ENCODE data around the gene SLC4A3.

The SLC4A3 gene

GRCh38 chr2:219612577-219613286 lies 14.7 kb upstream of the SLC4A3 start:
- TF ChIP-seq, protein P1, sequence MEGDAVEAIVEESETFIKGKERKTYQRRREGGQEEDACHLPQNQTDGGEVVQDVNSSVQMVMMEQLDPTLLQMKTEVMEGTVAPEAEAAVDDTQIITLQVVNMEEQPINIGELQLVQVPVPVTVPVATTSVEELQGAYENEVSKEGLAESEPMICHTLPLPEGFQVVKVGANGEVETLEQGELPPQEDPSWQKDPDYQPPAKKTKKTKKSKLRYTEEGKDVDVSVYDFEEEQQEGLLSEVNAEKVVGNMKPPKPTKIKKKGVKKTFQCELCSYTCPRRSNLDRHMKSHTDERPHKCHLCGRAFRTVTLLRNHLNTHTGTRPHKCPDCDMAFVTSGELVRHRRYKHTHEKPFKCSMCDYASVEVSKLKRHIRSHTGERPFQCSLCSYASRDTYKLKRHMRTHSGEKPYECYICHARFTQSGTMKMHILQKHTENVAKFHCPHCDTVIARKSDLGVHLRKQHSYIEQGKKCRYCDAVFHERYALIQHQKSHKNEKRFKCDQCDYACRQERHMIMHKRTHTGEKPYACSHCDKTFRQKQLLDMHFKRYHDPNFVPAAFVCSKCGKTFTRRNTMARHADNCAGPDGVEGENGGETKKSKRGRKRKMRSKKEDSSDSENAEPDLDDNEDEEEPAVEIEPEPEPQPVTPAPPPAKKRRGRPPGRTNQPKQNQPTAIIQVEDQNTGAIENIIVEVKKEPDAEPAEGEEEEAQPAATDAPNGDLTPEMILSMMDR (IDR thresholded peaks at IDR 0.05; ENCODE audit: low read depth, low read length, missing control alignments), result no peak
- in situ Hi-C loops (cut with HindIII; ENCODE audit: low sequenced_read_pairs), result no loop called here
- no peak for DNase-seq (ENCODE audit: low read depth)
- no peak overlapping the region for H3K4me3 ChIP-seq (ENCODE audit: low read depth, low read length)

GRCh38 chr2:219613461-219614070 lies 13.9 kb upstream of the SLC4A3 start:
- TF ChIP-seq, protein P1 (IDR thresholded peaks at IDR 0.05; ENCODE audit: low read depth, low read length, missing control alignments), result no peak
- H3K4me3 ChIP-seq (ENCODE audit: low read depth, low read length), result no peak overlapping the region
- in situ Hi-C loops (cut with HindIII; ENCODE audit: low sequenced_read_pairs), result no loop called here
- DNase-seq (ENCODE audit: low read depth), result no peak

DNA sequence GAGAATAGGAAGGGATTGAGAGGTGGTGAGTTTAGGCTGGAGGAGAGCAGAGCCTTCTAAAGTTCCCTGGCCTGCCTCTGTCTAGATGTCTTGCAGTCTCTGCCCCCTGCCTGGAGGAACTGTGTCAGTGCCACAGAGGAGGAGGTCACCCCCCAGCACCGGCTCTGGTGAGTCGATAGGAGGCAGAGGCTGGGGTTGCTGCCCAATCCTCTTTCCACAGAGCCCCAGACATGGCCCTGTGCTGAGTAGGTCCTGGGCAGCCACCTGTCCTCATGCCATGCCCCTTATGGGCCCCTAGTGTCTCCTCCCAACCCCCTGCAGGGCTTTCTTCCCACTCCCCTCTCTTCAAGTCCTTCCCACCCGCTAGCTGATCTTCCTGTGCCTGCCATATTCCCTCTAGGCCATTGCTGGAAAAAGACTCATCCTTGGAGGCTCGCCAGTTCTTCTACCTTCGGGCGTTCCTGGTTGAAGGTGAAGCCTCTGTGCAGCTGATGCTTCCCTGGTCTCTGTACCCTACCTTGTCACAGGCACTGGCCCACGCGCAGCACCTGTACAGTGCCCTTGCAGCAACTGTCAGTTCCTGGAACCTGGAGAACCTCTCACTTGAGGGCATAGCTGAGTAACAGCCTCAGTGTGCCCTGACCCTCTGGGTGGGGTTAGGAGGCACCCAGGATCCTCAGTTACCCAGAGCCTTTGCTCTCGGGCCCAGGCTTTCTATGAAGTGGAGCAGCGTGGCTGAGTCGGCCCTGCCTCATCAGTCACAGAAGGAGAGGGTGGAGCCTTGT lies 13.2 kb upstream of the SLC4A3 start:
- H3K4me3 ChIP-seq (ENCODE audit: low read depth, low read length), result no peak overlapping the region
- in situ Hi-C loops (cut with HindIII; ENCODE audit: low sequenced_read_pairs), result no loop called here
- no peak for DNase-seq (ENCODE audit: low read depth)
- TF ChIP-seq, protein P1 (IDR thresholded peaks at IDR 0.05; ENCODE audit: low read depth, low read length, missing control alignments), result no peak

DNA sequence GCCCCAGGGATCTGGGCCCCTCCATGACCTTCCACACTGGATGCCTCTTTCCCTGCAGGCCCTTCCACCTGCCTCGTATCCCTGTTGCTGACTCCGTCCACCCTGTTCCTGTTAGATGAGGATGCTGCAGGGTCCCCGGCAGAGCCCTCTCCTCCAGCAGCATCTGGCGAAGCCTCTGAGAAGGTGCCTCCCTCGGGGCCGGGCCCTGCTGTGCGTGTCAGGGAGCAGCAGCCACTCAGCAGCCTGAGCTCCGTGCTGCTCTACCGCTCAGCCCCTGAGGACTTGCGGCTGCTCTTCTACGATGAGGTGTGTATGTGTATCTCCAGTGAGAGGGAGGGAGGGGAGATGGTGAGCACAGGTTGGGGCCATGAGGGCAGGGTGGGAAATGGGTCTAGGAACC lies 12.4 kb upstream of the SLC4A3 start:
- H3K4me3 ChIP-seq (ENCODE audit: low read depth, low read length), result no peak overlapping the region
- TF ChIP-seq, protein P1 (IDR thresholded peaks at IDR 0.05; ENCODE audit: low read depth, low read length, missing control alignments), result no peak
- no peak for DNase-seq (ENCODE audit: low read depth)
- in situ Hi-C loops (cut with HindIII; ENCODE audit: low sequenced_read_pairs), result no loop called here

DNA sequence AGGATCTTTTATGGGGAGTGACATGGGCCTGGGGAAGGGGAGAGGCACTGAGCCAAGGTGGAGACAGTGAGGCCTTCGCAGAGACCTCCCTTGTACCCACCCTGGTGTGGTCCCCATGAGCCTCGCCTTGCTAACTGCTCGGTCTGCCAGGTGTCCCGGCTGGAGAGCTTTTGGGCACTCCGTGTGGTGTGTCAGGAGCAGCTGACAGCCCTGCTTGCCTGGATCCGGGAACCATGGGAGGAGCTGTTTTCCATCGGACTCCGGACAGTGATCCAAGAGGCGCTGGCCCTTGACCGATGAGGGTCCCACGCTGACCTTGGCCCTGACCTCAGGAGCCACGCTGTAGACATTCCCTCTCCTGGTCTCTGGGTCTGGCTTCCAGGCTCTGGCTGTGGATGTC lies 11.5 kb upstream of the SLC4A3 start:
- no peak overlapping the region for H3K4me3 ChIP-seq (ENCODE audit: low read depth, low read length)
- in situ Hi-C loops (cut with HindIII; ENCODE audit: low sequenced_read_pairs), result no loop called here
- TF ChIP-seq, protein P1 (IDR thresholded peaks at IDR 0.05; ENCODE audit: low read depth, low read length, missing control alignments), result no peak
- no peak for DNase-seq (ENCODE audit: low read depth)

DNA sequence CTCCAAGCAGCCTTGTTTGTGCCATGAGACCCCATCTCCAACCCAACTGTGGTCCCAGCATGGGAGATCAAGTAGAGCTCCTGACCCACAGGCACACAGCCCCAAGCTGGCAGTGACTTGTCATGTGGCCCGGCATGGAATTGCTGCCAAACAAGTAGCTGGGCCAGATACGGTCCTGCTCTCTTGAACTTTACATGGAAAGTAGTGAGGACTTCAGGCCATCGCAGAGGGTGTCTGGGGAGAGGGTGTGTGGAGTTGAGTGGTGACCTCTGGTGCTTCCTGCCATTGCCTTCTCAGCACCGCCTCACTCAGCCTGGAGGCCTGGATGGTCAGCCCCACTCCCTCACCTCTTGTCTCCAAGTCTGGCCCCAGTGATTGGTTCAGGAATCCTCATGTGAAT lies 10.9 kb upstream of the SLC4A3 start:
- TF ChIP-seq, protein P1 (IDR thresholded peaks at IDR 0.05; ENCODE audit: low read depth, low read length, missing control alignments), result no peak
- in situ Hi-C loops (cut with HindIII; ENCODE audit: low sequenced_read_pairs), result no loop called here
- no peak for DNase-seq (ENCODE audit: low read depth)
- H3K4me3 ChIP-seq (ENCODE audit: low read depth, low read length), result no peak overlapping the region

Data from astrocyte of the cerebellum (primary cell).